HS-27A (cell line): ENCODE measurements around the gene RNF227.

Experiments
- DNase-seq: peaks from one replicate; pipeline ENCODE4 v3.0.0-alpha.2; 2012; ENCODE audit warnings: low read depth, missing footprints

Gene RNF227

GRCh38 chr17:7889166-7889955 is 26.7 kb downstream of the RNF227 start:
- no peak for DNase-seq

GRCh38 chr17:7888184-7888920 is 27.7 kb downstream of the RNF227 start, which contains the start of gene CHD3:
Gene CHD3, plus strand, starts transcription at chr17:7888789. Its CDS starts 212 bp downstream, at chr17:7889001.
- no peak for DNase-seq

- peak; percentile 79 for DNase-seq
These were observed 28.5 kb downstream of the RNF227 start for GRCh38 chr17:7887482-7888183.

GRCh38 chr17:7887038-7887481 is 29.0 kb downstream of the RNF227 start:
- no peak for DNase-seq

- DNase-seq: no peak
These were observed 29.7 kb downstream of the RNF227 start for GRCh38 chr17:7886227-7887037.

- DNase-seq: no peak
These were observed 30.5 kb downstream of the RNF227 start for GRCh38 chr17:7885367-7886226.

- no peak for DNase-seq
These were observed 31.3 kb downstream of the RNF227 start for GRCh38 chr17:7884581-7885366.

- no peak for DNase-seq
These were observed 32.2 kb downstream of the RNF227 start for GRCh38 chr17:7883781-7884386.

- DNase-seq: no peak
These were observed 33.5 kb downstream of the RNF227 start for GRCh38 chr17:7882629-7883028.

GRCh38 chr17:7882068-7882467 is 34.0 kb downstream of the RNF227 start:
- DNase-seq: no peak

GRCh38 chr17:7881276-7882054 is 34.6 kb downstream of the RNF227 start:
- DNase-seq: no peak

GRCh38 chr17:7880076-7880868 is 35.8 kb downstream of the RNF227 start:
- no peak for DNase-seq

- no peak for DNase-seq
These were observed 37.9 kb downstream of the RNF227 start for GRCh38 chr17:7878234-7878633.

GRCh38 chr17:7875804-7876370 is 40.2 kb downstream of the RNF227 start:
- no peak for DNase-seq

- DNase-seq: no peak
These were observed 43.0 kb downstream of the RNF227 start for GRCh38 chr17:7873051-7873450.

- no peak for DNase-seq
These were observed 48.2 kb downstream of the RNF227 start for GRCh38 chr17:7867881-7868329.

GRCh38 chr17:7864995-7865650 is 51.0 kb downstream of the RNF227 start:
- DNase-seq: no peak
